Measurements from ENCODE around the gene ARID5A.
A peak's percentile ranks its signal among the peaks of the same experiment; 100 is the strongest.

The ARID5A gene

DNA sequence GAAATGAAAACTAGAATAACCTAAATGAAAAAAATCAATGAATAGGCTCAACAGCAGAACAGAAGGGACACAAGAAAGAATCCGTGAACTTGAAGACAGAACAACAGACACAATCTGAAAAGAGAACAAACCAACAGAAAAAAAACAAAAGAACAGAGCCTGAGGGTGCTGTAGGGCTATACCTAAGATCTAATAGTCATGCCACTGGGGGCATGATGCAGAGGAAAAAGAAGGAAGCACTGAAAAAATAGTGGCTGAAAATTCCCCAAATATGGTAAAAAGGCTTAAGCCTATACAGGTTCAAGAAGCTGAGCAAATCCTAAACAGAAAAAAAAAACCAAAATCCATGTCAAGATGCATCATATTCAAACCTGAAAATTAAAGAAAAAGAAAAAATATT is 51.3 kb downstream of the ARID5A start:
- no peak overlapping the region for H3K9ac ChIP-seq
- H3K27me3 ChIP-seq (ENCODE audit: insufficient read depth, low read depth), result no peaks in the 10 kb centered on the region
- no peak overlapping the region for H3K4me3 ChIP-seq (IDR thresholded peaks at IDR 0.05; ENCODE audit: insufficient read depth, low read depth, low read length)
- peak overlapping the region; percentile 57 for H3K27ac ChIP-seq
- TF ChIP-seq, protein P1, sequence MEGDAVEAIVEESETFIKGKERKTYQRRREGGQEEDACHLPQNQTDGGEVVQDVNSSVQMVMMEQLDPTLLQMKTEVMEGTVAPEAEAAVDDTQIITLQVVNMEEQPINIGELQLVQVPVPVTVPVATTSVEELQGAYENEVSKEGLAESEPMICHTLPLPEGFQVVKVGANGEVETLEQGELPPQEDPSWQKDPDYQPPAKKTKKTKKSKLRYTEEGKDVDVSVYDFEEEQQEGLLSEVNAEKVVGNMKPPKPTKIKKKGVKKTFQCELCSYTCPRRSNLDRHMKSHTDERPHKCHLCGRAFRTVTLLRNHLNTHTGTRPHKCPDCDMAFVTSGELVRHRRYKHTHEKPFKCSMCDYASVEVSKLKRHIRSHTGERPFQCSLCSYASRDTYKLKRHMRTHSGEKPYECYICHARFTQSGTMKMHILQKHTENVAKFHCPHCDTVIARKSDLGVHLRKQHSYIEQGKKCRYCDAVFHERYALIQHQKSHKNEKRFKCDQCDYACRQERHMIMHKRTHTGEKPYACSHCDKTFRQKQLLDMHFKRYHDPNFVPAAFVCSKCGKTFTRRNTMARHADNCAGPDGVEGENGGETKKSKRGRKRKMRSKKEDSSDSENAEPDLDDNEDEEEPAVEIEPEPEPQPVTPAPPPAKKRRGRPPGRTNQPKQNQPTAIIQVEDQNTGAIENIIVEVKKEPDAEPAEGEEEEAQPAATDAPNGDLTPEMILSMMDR (conservative IDR thresholded peaks at IDR 0.05; ENCODE audit: low read depth, low read length), result no peak
- peak overlapping the region; percentile 40 for H3K4me2 ChIP-seq
- peaks cover 45% of the 10 kb centered on the region for H3K4me1 ChIP-seq (ENCODE audit: low read depth, poor library complexity, severe bottlenecking)
- no peaks in the 10 kb centered on the region for H3K36me3 ChIP-seq (ENCODE audit: insufficient read depth)
- no peaks in the 10 kb centered on the region for H4K20me1 ChIP-seq (ENCODE audit: insufficient read depth)
- H3K79me2 ChIP-seq (ENCODE audit: insufficient read depth, low read depth), result no peaks in the 10 kb centered on the region
- H2AFZ ChIP-seq (ENCODE audit: low read depth), result no peak overlapping the region

DNA sequence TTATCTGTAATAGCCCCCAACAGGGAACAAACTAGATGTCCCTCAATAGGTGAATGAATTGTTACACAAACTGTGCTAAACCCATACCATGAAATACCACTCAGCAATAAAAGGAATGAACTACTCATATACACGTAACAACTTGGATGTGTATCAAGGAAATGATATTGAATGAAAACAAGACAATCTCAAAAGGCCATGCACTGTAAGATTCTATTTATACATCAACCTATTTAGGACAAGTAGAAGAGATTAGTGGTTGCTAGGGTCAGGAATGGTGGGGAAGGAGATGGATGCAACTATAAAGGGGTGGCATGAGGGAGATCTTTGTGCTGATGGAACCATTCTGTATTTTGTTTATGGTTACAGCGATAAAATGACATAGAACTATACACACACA is 54.5 kb downstream of the ARID5A start:
- Histone ChIP-seq H3K9ac (no peak overlapping the region), H3K36me3 (ENCODE audit: insufficient read depth) (no peaks in the 10 kb centered on the region; the same call in 1 of the 2 replicates), H3K4me1 (ENCODE audit: low read depth, poor library complexity, severe bottlenecking) (peaks cover 67% of the 10 kb centered on the region), H3K4me3 (IDR thresholded peaks at IDR 0.05; ENCODE audit: insufficient read depth, low read depth, low read length) (no peak overlapping the region), H3K79me2 (ENCODE audit: insufficient read depth, low read depth) (no peaks in the 10 kb centered on the region), H3K27me3 (ENCODE audit: insufficient read depth, low read depth) (no peaks in the 10 kb centered on the region), H4K20me1 (ENCODE audit: insufficient read depth) (no peaks in the 10 kb centered on the region), H2AFZ (ENCODE audit: low read depth) (no peak overlapping the region), H3K27ac (no peak overlapping the region), H3K4me2 (no peak overlapping the region)
- TF ChIP-seq, protein P1 (conservative IDR thresholded peaks at IDR 0.05; ENCODE audit: low read depth, low read length), result no peak

DNA sequence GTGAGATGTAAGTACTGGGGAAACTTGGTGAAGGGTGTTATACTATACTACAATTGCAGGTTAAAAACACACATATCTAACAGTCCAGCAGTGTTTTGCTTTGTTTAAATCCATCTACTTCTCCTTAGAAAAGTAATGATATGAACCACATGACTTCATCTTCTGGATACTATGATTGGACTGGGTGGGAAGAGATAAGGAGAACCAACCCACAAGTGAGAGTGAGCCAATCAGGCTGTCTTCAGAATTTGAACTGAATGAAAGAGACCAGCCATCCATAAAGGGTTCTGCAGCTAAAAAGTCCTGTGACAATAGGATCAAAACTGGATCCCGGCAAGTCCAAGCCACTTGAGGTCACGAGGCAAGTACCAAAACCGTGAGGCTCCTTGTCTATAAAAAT is 54.9 kb downstream of the ARID5A start:
- Histone ChIP-seq H4K20me1 (ENCODE audit: insufficient read depth) (no peaks in the 10 kb centered on the region), H3K79me2 (ENCODE audit: insufficient read depth, low read depth) (no peaks in the 10 kb centered on the region), H3K4me3 (IDR thresholded peaks at IDR 0.05; ENCODE audit: insufficient read depth, low read depth, low read length) (no peak overlapping the region), H3K27me3 (ENCODE audit: insufficient read depth, low read depth) (no peaks in the 10 kb centered on the region), H3K36me3 (ENCODE audit: insufficient read depth) (no peaks in the 10 kb centered on the region; the same call in 1 of the 2 replicates), H3K27ac (no peak overlapping the region), H3K9ac (no peak overlapping the region), H2AFZ (ENCODE audit: low read depth) (no peak overlapping the region), H3K4me2 (no peak overlapping the region), H3K4me1 (ENCODE audit: low read depth, poor library complexity, severe bottlenecking) (peaks cover 67% of the 10 kb centered on the region)
- TF ChIP-seq, protein P1 (conservative IDR thresholded peaks at IDR 0.05; ENCODE audit: low read depth, low read length), result no peak

DNA sequence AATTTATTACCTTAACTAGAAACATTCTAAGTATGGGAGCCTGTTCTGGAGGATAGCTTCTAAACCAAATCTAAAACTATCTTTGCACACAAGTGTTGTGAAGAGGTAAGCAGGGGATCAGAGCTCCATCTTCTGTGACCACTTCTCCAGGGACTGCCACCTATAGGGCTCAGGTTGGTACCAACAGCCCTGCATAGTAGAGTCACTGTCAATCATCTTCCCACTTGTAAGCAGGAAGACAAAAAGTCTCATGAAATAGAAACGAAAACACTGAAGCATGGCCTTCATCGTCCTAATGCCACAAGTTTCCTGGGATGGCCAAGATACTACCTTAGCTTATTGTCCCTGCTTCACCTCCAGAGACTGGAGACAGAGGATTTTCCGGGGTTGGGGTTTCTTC is 57.7 kb downstream of the ARID5A start:
- Histone ChIP-seq H4K20me1 (ENCODE audit: insufficient read depth) (no peaks in the 10 kb centered on the region), H3K27me3 (ENCODE audit: insufficient read depth, low read depth) (no peaks in the 10 kb centered on the region), H3K79me2 (ENCODE audit: insufficient read depth, low read depth) (no peaks in the 10 kb centered on the region), H3K9ac (no peak overlapping the region), H3K4me3 (IDR thresholded peaks at IDR 0.05; ENCODE audit: insufficient read depth, low read depth, low read length) (no peak overlapping the region), H3K36me3 (ENCODE audit: insufficient read depth) (no peaks in the 10 kb centered on the region; the same call in 1 of the 2 replicates), H2AFZ (ENCODE audit: low read depth) (no peak overlapping the region), H3K4me1 (ENCODE audit: low read depth, poor library complexity, severe bottlenecking) (peaks cover 57% of the 10 kb centered on the region), H3K4me2 (peak overlapping the region; percentile 43; the same call in 1 of the 2 replicates), H3K27ac (peak overlapping the region; percentile 58; the same call in 1 of the 2 replicates)
- TF ChIP-seq, protein P1 (conservative IDR thresholded peaks at IDR 0.05; ENCODE audit: low read depth, low read length), result no peak

Data from KMS-11 (cell line).